Suprapubic skin (tissue), 4 donors: ENCODE results near the gene CXXC5. TPM values are rescaled to one million over a fixed set of nuclear protein-coding genes. Genes with fewer than 3 reads are reported as not detected.

Experiments used
- DNase-seq, 2 donors: peaks; one replicate each; pipeline ENCODE4 v3.0.0-alpha.2; 2019; ENCODE audit warnings: low spot score in 2 of 2
- H3K27ac ChIP-seq: fragments of 200-600 bp; sonication (generic); one replicate; pipeline ENCODE4 v1.5.1; 2019
- H3K27me3 ChIP-seq: fragments of 200-600 bp; sonication (generic); one replicate; pipeline ENCODE4 v1.5.1; 2019
- H3K36me3 ChIP-seq: fragments of 200-600 bp; sonication (generic); one replicate; pipeline ENCODE4 v1.5.1; 2019
- H3K4me1 ChIP-seq: fragments of 200-600 bp; sonication (generic); one replicate; pipeline ENCODE4 v1.5.1; 2019
- H3K4me3 ChIP-seq: fragments of 200-600 bp; sonication (generic); one replicate; pipeline ENCODE4 v1.5.1; 2019; ENCODE audit warnings: mild to moderate bottlenecking
- H3K9me3 ChIP-seq: fragments of 200-600 bp; sonication (generic); one replicate; pipeline ENCODE4 v1.5.1; 2019
- EP300 ChIP-seq: sonication (generic); formaldehyde crosslinking; IDR thresholded peaks from one replicate; pipeline ENCODE4 v1.6.1; 2017; ENCODE audit warnings: antibody characterized with exemption
- POLR2A ChIP-seq, 2 donors: fragments of 450-650 bp; IDR thresholded peaks; one replicate each; pipeline ENCODE4 v1.6.1; 2017; ENCODE audit warnings: antibody characterized with exemption in 2 of 2, mild to moderate bottlenecking in 2 of 2, moderate library complexity in 2 of 2
- POLR2AphosphoS5 ChIP-seq, 3 donors: sonication (generic); formaldehyde crosslinking; IDR thresholded peaks; one replicate each; pipeline ENCODE4 v1.6.1; 2017; ENCODE audit warnings: antibody characterized with exemption in 3 of 3
- WGBS: methylation state at CpG from one replicate; pipeline ENCODE4 v1.1.5; 2018; 5-methylcytosine and 5-hydroxymethylcytosine counted together
- total RNA-seq, 4 donors: library from RNA; depleted of rRNA; stranded (reverse); fragments of >200 nt; gene quantifications; one replicate each; pipeline ENCODE4 v1.1.0, GENCODE V29; 2016
- TF ChIP-seq, protein P1 (sequence below), 2 donors: fragments of 200-600 bp in 1 of 2; fragments of 450-650 bp in 1 of 2; sonication (generic) in 1 of 2; IDR thresholded peaks; one replicate each; pipeline ENCODE4 v1.5.1; 2016 to 2019; ENCODE audit warnings: antibody characterized with exemption in 2 of 2, mild to moderate bottlenecking in 1 of 2, moderate library complexity in 1 of 2

The CXXC5 gene
- total RNA-seq, 4 donors from 2014 or later: 21.8 to 40.6 (median 30.1) TPM

DNA sequence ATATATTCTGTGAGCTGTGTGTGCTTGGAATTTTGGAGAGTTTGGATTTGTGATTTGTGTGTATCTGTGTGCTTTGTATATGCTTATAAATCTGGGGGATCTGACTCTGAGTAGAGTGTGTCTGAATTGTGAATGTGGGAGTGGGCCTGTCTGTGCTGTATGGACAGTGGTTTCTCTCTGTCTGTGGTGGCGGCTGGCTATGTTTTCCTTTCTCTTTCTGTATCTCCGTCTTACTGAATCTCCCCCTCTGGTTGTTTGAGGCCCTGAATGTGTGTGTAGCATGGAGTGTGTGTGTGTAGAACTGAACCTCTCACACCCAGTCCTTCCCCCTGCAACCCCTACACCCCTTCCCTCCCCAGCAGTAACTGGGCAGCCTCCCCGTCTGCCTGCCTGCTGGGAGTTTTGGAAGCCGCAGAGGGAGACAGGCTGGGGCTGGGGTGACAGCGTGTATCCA, 4.7 kb downstream of the CXXC5 start:
- Histone ChIP-seq H3K27me3 (peaks cover 4% of the 10 kb centered on the region), H3K4me3 (peak overlapping the region; percentile 16), H3K36me3 (no peaks in the 10 kb centered on the region), H3K9me3 (no peaks in the 10 kb centered on the region), H3K27ac (peak overlapping the region; percentile 86), H3K4me1 (peaks cover 83% of the 10 kb centered on the region)
- TF ChIP-seq POLR2AphosphoS5 (IDR thresholded peaks at IDR 0.05) (no peak), POLR2A (IDR thresholded peaks at IDR 0.05) (no peak), EP300 (no peak)
- TF ChIP-seq, protein P1, sequence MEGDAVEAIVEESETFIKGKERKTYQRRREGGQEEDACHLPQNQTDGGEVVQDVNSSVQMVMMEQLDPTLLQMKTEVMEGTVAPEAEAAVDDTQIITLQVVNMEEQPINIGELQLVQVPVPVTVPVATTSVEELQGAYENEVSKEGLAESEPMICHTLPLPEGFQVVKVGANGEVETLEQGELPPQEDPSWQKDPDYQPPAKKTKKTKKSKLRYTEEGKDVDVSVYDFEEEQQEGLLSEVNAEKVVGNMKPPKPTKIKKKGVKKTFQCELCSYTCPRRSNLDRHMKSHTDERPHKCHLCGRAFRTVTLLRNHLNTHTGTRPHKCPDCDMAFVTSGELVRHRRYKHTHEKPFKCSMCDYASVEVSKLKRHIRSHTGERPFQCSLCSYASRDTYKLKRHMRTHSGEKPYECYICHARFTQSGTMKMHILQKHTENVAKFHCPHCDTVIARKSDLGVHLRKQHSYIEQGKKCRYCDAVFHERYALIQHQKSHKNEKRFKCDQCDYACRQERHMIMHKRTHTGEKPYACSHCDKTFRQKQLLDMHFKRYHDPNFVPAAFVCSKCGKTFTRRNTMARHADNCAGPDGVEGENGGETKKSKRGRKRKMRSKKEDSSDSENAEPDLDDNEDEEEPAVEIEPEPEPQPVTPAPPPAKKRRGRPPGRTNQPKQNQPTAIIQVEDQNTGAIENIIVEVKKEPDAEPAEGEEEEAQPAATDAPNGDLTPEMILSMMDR (IDR thresholded peaks at IDR 0.05): no peak
- 26% methylated on average over 5 of the region's 5 CpGs for WGBS
- no peak for DNase-seq

GRCh38 chr5:139653616-139654015, 5.5 kb downstream of the CXXC5 start:
- H3K9me3 ChIP-seq: no peaks in the 10 kb centered on the region
- no peaks in the 10 kb centered on the region for H3K36me3 ChIP-seq
- TF ChIP-seq, protein P1 (IDR thresholded peaks at IDR 0.05): no peak
- TF ChIP-seq POLR2AphosphoS5 (IDR thresholded peaks at IDR 0.05): no peak
- WGBS: 53% methylated on average over 4 of the region's 5 CpGs
- peaks cover 4% of the 10 kb centered on the region for H3K27me3 ChIP-seq
- H3K4me3 ChIP-seq: no peak overlapping the region
- H3K4me1 ChIP-seq: peaks cover 87% of the 10 kb centered on the region
- no peak for DNase-seq
- H3K27ac ChIP-seq: peak overlapping the region; percentile 86

DNA sequence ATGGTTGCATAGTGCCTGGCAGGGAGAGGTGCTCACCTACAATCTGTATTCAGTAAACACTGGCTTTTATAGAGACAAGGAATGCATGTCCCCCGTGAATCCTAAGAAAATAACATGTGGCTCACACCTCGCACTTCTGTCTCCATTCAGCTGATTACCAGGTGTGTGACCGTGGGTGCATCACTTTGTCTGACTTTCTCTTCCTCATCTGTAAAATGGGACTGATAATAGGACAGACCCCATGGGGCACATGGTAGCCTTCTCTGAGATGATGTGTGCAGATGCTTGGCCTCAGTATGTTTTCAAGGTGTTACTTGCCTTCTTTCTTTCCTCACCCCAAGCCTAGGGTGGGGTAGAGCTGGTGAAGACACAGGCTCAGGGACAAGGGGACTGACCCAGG, 6.3 kb downstream of the CXXC5 start:
- TF ChIP-seq POLR2AphosphoS5 (IDR thresholded peaks at IDR 0.05): no peak
- TF ChIP-seq, protein P1 (IDR thresholded peaks at IDR 0.05): no peak
- no peak for TF ChIP-seq POLR2A (IDR thresholded peaks at IDR 0.05)
- no peak for TF ChIP-seq EP300
- no peak for DNase-seq
- peaks cover 89% of the 10 kb centered on the region for H3K4me1 ChIP-seq
- H3K27ac ChIP-seq: peak overlapping the region; percentile 86
- H3K36me3 ChIP-seq: no peaks in the 10 kb centered on the region
- H3K27me3 ChIP-seq: peaks cover 4% of the 10 kb centered on the region
- no peak overlapping the region for H3K4me3 ChIP-seq
- WGBS: 83% methylated on average over 3 of the region's 3 CpGs
- no peaks in the 10 kb centered on the region for H3K9me3 ChIP-seq

DNA sequence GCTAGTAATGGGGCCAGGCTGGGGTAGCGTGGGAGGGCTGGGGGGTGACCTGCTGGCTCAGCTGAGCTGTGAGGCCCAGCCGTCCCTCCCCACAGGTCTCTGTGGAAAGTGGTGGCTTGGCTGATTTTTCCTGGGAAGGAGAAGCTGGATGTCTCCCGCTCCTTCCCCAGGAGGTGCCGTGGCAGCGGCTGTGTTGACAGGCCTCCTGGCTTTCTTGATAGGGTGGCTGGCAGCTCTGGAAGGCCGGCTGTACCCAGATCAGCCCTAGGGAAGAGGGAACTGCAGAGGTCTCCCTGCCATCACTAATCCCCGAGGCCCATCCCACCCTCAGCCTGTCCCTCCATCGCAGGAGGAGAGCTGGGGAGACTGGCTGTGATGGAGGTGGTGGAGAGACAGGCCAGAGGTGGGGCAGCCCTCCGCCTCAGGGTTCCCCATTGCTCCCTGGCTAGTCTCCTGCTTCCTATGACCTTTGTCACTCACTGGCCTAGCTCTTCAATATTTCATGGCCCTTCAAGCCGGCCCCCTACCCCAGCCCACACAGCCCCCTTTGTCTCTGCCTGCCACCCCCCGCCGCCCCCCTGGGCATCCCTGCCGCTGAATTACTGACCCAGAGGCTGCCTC, 6.8 kb downstream of the CXXC5 start:
- H3K9me3 ChIP-seq: no peaks in the 10 kb centered on the region
- TF ChIP-seq EP300: no peak
- no peak for TF ChIP-seq POLR2A (IDR thresholded peaks at IDR 0.05)
- no peak for TF ChIP-seq POLR2AphosphoS5 (IDR thresholded peaks at IDR 0.05)
- TF ChIP-seq, protein P1 (IDR thresholded peaks at IDR 0.05): no peak
- DNase-seq: no peak
- peaks cover 89% of the 10 kb centered on the region for H3K4me1 ChIP-seq
- no peaks in the 10 kb centered on the region for H3K36me3 ChIP-seq
- H3K4me3 ChIP-seq: peak overlapping the region; percentile 13
- H3K27ac ChIP-seq: peak overlapping the region; percentile 86
- 84% methylated on average over 11 of the region's 13 CpGs for WGBS
- peaks cover 4% of the 10 kb centered on the region for H3K27me3 ChIP-seq

DNA sequence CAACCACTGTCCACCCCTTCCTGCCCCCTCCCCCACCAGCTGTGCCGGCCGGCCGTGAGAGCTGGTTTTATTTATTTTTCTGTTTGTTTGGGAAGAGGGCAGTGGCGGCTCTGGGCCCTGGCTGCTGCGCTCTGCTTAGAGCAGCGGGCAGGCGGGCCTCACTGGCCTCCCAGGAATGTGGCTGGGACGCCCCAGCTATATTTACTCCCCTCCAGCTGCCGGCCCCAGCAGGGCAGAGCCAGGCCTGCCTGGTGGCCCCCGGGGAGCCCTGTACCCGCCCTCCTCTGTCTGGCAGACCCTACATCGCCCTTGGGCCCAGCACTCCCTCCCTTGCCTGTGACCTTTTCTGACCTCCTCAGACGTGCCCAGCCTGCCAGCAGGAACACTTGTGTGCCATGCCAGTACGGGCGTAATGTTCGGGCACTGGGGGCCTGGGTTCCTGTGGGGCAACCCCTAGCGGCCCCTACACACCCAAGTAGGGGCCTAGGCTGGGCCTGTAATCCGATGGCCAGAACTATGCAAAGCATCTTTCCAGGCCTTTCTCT, 7.7 kb downstream of the CXXC5 start:
- Histone ChIP-seq H3K27ac (peak overlapping the region; percentile 86), H3K4me3 (peak overlapping the region; percentile 13), H3K9me3 (no peaks in the 10 kb centered on the region), H3K4me1 (peaks cover 89% of the 10 kb centered on the region), H3K27me3 (no peaks in the 10 kb centered on the region), H3K36me3 (no peaks in the 10 kb centered on the region)
- WGBS: 31% methylated on average over 9 of the region's 18 CpGs
- DNase-seq: no peak
- TF ChIP-seq EP300 (no peak), POLR2A (IDR thresholded peaks at IDR 0.05) (no peak), POLR2AphosphoS5 (IDR thresholded peaks at IDR 0.05) (no peak)
- TF ChIP-seq, protein P1 (IDR thresholded peaks at IDR 0.05): no peak
